Breast epithelium (tissue), 3 donors: ENCODE data around the gene GRWD1.
"Not testable (repeated sequence)": the region's sequence is repeated elsewhere in the genome, so short reads cannot be mapped to it uniquely, and the experiment has no call there.

Source experiments
- CTCF ChIP-seq, 3 donors: fragments of 450-650 bp; IDR thresholded peaks; one replicate each; pipeline ENCODE4 v1.5.1; 2016 to 2017; ENCODE audit warnings: antibody characterized with exemption in 3 of 3, mild to moderate bottlenecking in 3 of 3, moderate library complexity in 3 of 3
- POLR2A ChIP-seq: fragments of 450-650 bp; IDR thresholded peaks from one replicate; pipeline ENCODE4 v1.6.1; 2016; ENCODE audit warnings: antibody characterized with exemption, mild to moderate bottlenecking, moderate library complexity
- POLR2AphosphoS5 ChIP-seq, 3 donors: sonication (generic); formaldehyde crosslinking; IDR thresholded peaks; one replicate each; pipeline ENCODE4 v1.6.1; 2017; ENCODE audit warnings: antibody characterized with exemption in 3 of 3

- not testable (repeated sequence) for TF ChIP-seq CTCF (IDR thresholded peaks at IDR 0.05); POLR2AphosphoS5 (IDR thresholded peaks at IDR 0.05); POLR2A
These were observed 42.7 kb downstream of the GRWD1 start for GRCh38 chr19:48488478-48488877.
